ENCODE measurements around the gene TRIML2. TPM values are rescaled to one million over a fixed set of nuclear protein-coding genes. Genes with fewer than 3 reads are reported as not detected.

TRIML2 gene
- total RNA-seq, 1 donor from 2014 or later = not detected

- Histone ChIP-seq H3K27me3 (ENCODE audit: control insufficient read depth, insufficient read depth, low read length) (no peaks in the 10 kb centered on the region), H3K4me3 (ENCODE audit: low read depth, low read length) (no peak overlapping the region), H3K36me3 (ENCODE audit: control insufficient read depth, insufficient read depth, low read length) (no peaks in the 10 kb centered on the region)
- FAIRE-seq (no peak), DNase-seq (ENCODE audit: low read depth) (no peak)
- no peak for TF ChIP-seq CTCF (IDR thresholded peaks at IDR 0.05; ENCODE audit: insufficient read depth, low read length, severe bottlenecking)
Measured at GRCh38 chr4:188041721-188042120, 67.7 kb downstream of the TRIML2 start.

Other genes with a start within 250 kb of the TRIML2 start
- gene ZFP42, start 113.8 kb downstream of the TRIML2 start, total RNA-seq = under 0.01 TPM in 2 replicates
- 0.26 TPM in 1 of 2 replicates, not detected in the other for gene TRIML1, start 29.8 kb upstream of the TRIML2 start, total RNA-seq